CD14-positive monocyte (primary cell): ENCODE results near the gene TEKTIP1. TPM values are rescaled to one million over a fixed set of nuclear protein-coding genes. Genes with fewer than 3 reads are reported as not detected.

Source experiments
- DNase-seq, 3 donors: peaks; one replicate each; pipeline ENCODE4 v3.0.0-alpha.2; 2011 to 2022
- H2AFZ ChIP-seq: 2 replicates; pipeline ENCODE4 v1.6.0; 2012; ENCODE audit warnings: mild to moderate bottlenecking, low read depth, low read length, inconsistent platforms; ENCODE audit not compliant: insufficient read depth, poor library complexity, severe bottlenecking
- H3K27ac ChIP-seq, 2 donors: 1 replicate in 1 of 2; 2 replicates in 1 of 2; pipeline ENCODE4 v1.5.1; 2012 to 2013; ENCODE audit warnings: low read length in 2 of 2, control low read depth in 1 of 2, inconsistent platforms in 1 of 2, low read depth in 1 of 2, mild to moderate bottlenecking in 1 of 2
- H3K27me3 ChIP-seq, 2 donors: one replicate each; pipeline versions ENCODE4 v1.6.0 to v1.6.1; 2011 to 2013; ENCODE audit warnings: low read length in 2 of 2; ENCODE audit not compliant: control insufficient read depth in 2 of 2, insufficient read depth in 2 of 2
- H3K36me3 ChIP-seq, 2 donors: replicated peaks in 1 of 2; 1 replicate in 1 of 2; 2 replicates in 1 of 2; pipeline versions ENCODE4 v1.5.1 to v1.6.1; 2012 to 2013; ENCODE audit warnings: low read length in 2 of 2, control low read depth in 1 of 2, inconsistent platforms in 1 of 2, mild to moderate bottlenecking in 1 of 2; ENCODE audit not compliant: insufficient read depth in 2 of 2, control insufficient read depth in 1 of 2
- H3K4me1 ChIP-seq, 2 donors: 1 replicate in 1 of 2; 2 replicates in 1 of 2; pipeline versions ENCODE4 v1.5.1 to v1.6.1; 2012 to 2013; ENCODE audit warnings: low read length in 2 of 2, control low read depth in 1 of 2, inconsistent platforms in 1 of 2, mild to moderate bottlenecking in 1 of 2, moderate library complexity in 1 of 2; ENCODE audit not compliant: insufficient read depth in 2 of 2, control insufficient read depth in 1 of 2
- H3K4me2 ChIP-seq: replicated peaks from 2 replicates; pipeline ENCODE3; 2012; ENCODE audit warnings: low read length, moderate library complexity, mild to moderate bottlenecking; ENCODE audit not compliant: poor library complexity, severe bottlenecking; ENCODE audit errors: extremely low read depth
- H3K4me3 ChIP-seq, 3 experiments: fragments of 200-600 bp in 1 of 3; sonication (generic) in 1 of 3; replicated peaks in 1 of 3; 1 replicate in 2 of 3; 2 replicates in 1 of 3; pipeline ENCODE4 v1.5.1; 2011 to 2013; ENCODE audit warnings: low read length in 3 of 3, mild to moderate bottlenecking in 3 of 3, control low read depth in 2 of 3, low read depth in 2 of 3, inconsistent platforms in 1 of 3, moderate library complexity in 1 of 3
- H3K79me2 ChIP-seq: 2 replicates; pipeline ENCODE4 v1.6.0; 2012; ENCODE audit warnings: mild to moderate bottlenecking, control low read depth, inconsistent platforms, low read length, moderate library complexity; ENCODE audit not compliant: insufficient read depth
- H3K9ac ChIP-seq: 2 replicates; pipeline ENCODE4 v1.6.0; 2017; ENCODE audit warnings: low read length, mild to moderate bottlenecking; ENCODE audit not compliant: insufficient read depth, poor library complexity, severe bottlenecking
- H3K9me3 ChIP-seq, 2 donors: replicated peaks in 1 of 2; 1 replicate in 1 of 2; 2 replicates in 1 of 2; pipeline versions ENCODE4 v1.5.1 to v1.6.1; 2012 to 2013; ENCODE audit warnings: low read length in 2 of 2, control low read depth in 1 of 2; ENCODE audit not compliant: control insufficient read depth in 1 of 2, insufficient read depth in 1 of 2
- H4K20me1 ChIP-seq: 2 replicates; pipeline ENCODE4 v1.6.0; 2012; ENCODE audit warnings: mild to moderate bottlenecking, low read length, control low read depth, moderate library complexity; ENCODE audit not compliant: insufficient read depth
- H3K27ac Mint-ChIP-seq, 7 donors: one replicate each; pipeline ENCODE4 v1.8.0; 2020; ENCODE audit warnings: mild to moderate bottlenecking in 7 of 7, mixed read lengths in 7 of 7, moderate library complexity in 6 of 7, inconsistent platforms in 2 of 7
- H3K27me3 Mint-ChIP-seq, 3 donors: one replicate each; pipeline ENCODE4 v1.8.0; 2021 to 2022; ENCODE audit warnings: low read depth in 3 of 3, mild to moderate bottlenecking in 3 of 3, mixed read lengths in 3 of 3, moderate library complexity in 3 of 3, inconsistent platforms in 1 of 3
- H3K36me3 Mint-ChIP-seq, 2 donors: one replicate each; pipeline ENCODE4 v1.8.0; 2020; ENCODE audit warnings: mixed read lengths in 2 of 2, inconsistent platforms in 1 of 2, mild to moderate bottlenecking in 1 of 2
- H3K4me1 Mint-ChIP-seq: one replicate; pipeline ENCODE4 v1.8.0; 2020; ENCODE audit warnings: mild to moderate bottlenecking, mixed read lengths
- H3K4me3 Mint-ChIP-seq, 2 donors: one replicate each; pipeline ENCODE4 v1.8.0; 2020; ENCODE audit warnings: mild to moderate bottlenecking in 2 of 2, mixed read lengths in 2 of 2, moderate library complexity in 1 of 2
- H3K9me3 Mint-ChIP-seq, 7 donors: one replicate each; pipeline ENCODE4 v1.8.0; 2020 to 2022; ENCODE audit warnings: mixed read lengths in 7 of 7, mild to moderate bottlenecking in 6 of 7, moderate library complexity in 6 of 7, inconsistent platforms in 2 of 7
- CTCF ChIP-seq: fragments of 200-600 bp; IDR thresholded peaks from one replicate; pipeline ENCODE4 v1.8.0; 2022; ENCODE audit warnings: antibody characterized with exemption, mild to moderate bottlenecking
- WGBS: methylation state at CpG from one replicate; pipeline ENCODE4 v1.1.5; 2013; ENCODE audit warnings: missing lambda C conversion rate; ENCODE audit not compliant: insufficient coverage; 5-methylcytosine and 5-hydroxymethylcytosine counted together
- intact Hi-C, 2 donors: fragments of 100-400 bp; cut with micrococcal nuclease; formaldehyde crosslinking; loops; one replicate each; pipeline versions ENCODE4 v1.15.0 to v1.15.1; 2023
- polyA plus RNA-seq, 3 donors: library from polyadenylated mRNA; depleted of rRNA in 1 of 3; unstranded in 2 of 3; stranded (reverse) in 1 of 3; fragments of 300-500 nt in 2 of 3; fragments of >200 nt in 1 of 3; fragmentation: Illumina TruSeq in 2 of 3; gene quantifications; 1 replicate in 2 of 3; 2 replicates in 1 of 3; pipeline ENCODE4 v1.2.3, GENCODE V29; 2012 to 2021

TEKTIP1 gene
- polyA plus RNA-seq, 3 donors, result 1.8 TPM; not detected in 2

GRCh38 chr19:3494559-3494958, 44.4 kb upstream of the TEKTIP1 start:
- Mint-ChIP-seq H3K36me3 (peaks cover 39 to 60% of the 10 kb centered on the region in 2 donors), H3K9me3 (peaks cover 0 to 2% (median 0%) of the 10 kb centered on the region in 7 donors), H3K4me3 (no peak overlapping the region), H3K27me3 (peaks cover 1 to 3% (median 2%) of the 10 kb centered on the region in 3 donors), H3K4me1 (peaks cover 3% of the 10 kb centered on the region), H3K27ac (no peak overlapping the region)
- intact Hi-C loops, result no loop called here
- peaks cover 16% of the 10 kb centered on the region for H3K79me2 ChIP-seq
- no peak overlapping the region for H3K4me2 ChIP-seq
- no peak overlapping the region for H3K9ac ChIP-seq
- H3K4me3 ChIP-seq, result no peak overlapping the region
- no peak for TF ChIP-seq CTCF
- H3K4me1 ChIP-seq, result peaks cover 0 to 4% of the 10 kb centered on the region in 2 donors
- no peaks in the 10 kb centered on the region for H3K9me3 ChIP-seq
- no peak overlapping the region for H2AFZ ChIP-seq
- no peak for DNase-seq
- no peaks in the 10 kb centered on the region for H3K27me3 ChIP-seq
- H3K36me3 ChIP-seq, result peaks cover 36 to 65% of the 10 kb centered on the region in 2 donors
- no peaks in the 10 kb centered on the region for H4K20me1 ChIP-seq
- H3K27ac ChIP-seq, result no peak overlapping the region
- 94% methylated on average over 18 of the region's 18 CpGs for WGBS

DNA sequence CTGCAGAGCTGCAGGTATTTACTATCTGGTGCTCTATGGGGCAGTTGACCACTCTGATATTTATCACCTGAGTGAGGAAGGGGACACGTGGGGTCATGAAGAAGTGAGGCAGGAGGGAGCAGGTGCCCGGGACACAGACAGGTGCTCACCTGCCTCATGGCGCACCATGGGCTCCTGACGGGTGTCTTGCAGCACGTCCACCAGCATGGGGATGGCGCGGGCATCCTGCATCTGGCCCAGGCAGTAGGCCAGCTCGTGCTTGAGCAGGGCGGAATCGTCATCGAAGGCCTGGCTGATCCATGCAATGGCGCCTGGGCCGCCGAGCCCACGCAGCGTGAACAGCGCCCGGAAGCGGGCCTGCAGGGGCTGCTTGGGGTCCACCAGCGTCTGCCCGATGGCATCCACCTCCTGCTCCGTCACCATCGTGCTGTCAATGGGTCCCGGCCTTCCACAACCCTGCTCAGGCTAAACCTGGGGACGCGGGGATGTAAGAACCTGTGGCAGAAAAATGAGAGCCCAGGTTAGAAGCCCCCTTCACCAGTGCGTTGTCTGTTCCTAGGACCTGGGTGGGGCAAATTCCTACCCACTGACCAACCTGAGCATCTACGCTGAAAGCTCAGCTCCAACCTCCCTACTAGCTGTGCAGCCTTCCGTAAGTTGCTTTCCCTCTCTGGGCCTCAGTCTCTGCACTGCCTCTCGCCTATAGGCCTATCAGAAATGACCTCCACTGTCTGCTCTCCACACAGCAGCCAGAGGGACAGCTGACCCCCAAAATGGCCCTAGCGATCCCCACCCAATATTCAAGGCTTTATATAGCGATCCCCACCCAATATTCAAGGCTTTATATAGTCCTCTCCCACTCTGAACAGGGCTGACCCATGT, 42.3 kb upstream of the TEKTIP1 start:
- Histone ChIP-seq H3K27ac (no peak overlapping the region), H3K79me2 (peaks cover 25% of the 10 kb centered on the region), H3K4me1 (peaks cover 11 to 17% of the 10 kb centered on the region in 2 donors), H2AFZ (no peak overlapping the region), H3K4me2 (no peak overlapping the region), H3K27me3 (no peaks in the 10 kb centered on the region), H3K4me3 (no peak overlapping the region), H3K9me3 (no peaks in the 10 kb centered on the region), H3K9ac (no peak overlapping the region), H3K36me3 (peaks cover 36 to 56% of the 10 kb centered on the region in 2 donors), H4K20me1 (no peaks in the 10 kb centered on the region)
- no peak for DNase-seq
- intact Hi-C loops, result no loop called here
- H3K27ac Mint-ChIP-seq, result peak overlapping the region in 2 of 7 donors; percentile 7 to 9
- H3K36me3 Mint-ChIP-seq, result peaks cover 35 to 54% of the 10 kb centered on the region in 2 donors
- H3K27me3 Mint-ChIP-seq, result peaks cover 0 to 3% (median 0%) of the 10 kb centered on the region in 3 donors
- peaks cover 0 to 2% (median 0%) of the 10 kb centered on the region in 7 donors for H3K9me3 Mint-ChIP-seq
- WGBS, result 98% methylated on average over 26 of the region's 32 CpGs
- TF ChIP-seq CTCF, result no peak
- peaks cover 12% of the 10 kb centered on the region for H3K4me1 Mint-ChIP-seq
- no peak overlapping the region for H3K4me3 Mint-ChIP-seq
